Endothelial cell of umbilical vein (primary cell): ENCODE measurements around the gene NFKB1.

ENCODE experiments used
- CTCF ChIP-seq, 2 donors: IDR thresholded peaks; 1 replicate in 1 of 2; 2 replicates in 1 of 2; pipeline ENCODE4 v1.5.1; 2011; ENCODE audit warnings: low read length in 2 of 2, mild to moderate bottlenecking in 2 of 2, moderate library complexity in 2 of 2, control low read depth in 1 of 2, inconsistent platforms in 1 of 2, low read depth in 1 of 2; ENCODE audit not compliant: insufficient read depth in 1 of 2; ENCODE audit errors: extremely low read depth in 1 of 2
- MAX ChIP-seq: IDR thresholded peaks from 2 replicates; pipeline ENCODE4 v1.6.1; 2011; ENCODE audit not compliant: insufficient read depth, insufficient read length
- MYC ChIP-seq: IDR thresholded peaks from one replicate; pipeline ENCODE4 v1.6.1; 2011; ENCODE audit warnings: mild to moderate bottlenecking, low read depth, low read length
- POLR2A ChIP-seq: IDR thresholded peaks from 2 replicates; pipeline ENCODE4 v1.6.1; 2012; ENCODE audit warnings: low read depth, mild to moderate bottlenecking, control low read depth, low read length
- POLR2AphosphoS5 ChIP-seq: IDR thresholded peaks from 2 replicates; pipeline ENCODE4 v1.6.1; 2012; ENCODE audit warnings: low read depth, mild to moderate bottlenecking, control low read depth, low read length, moderate library complexity; ENCODE audit not compliant: insufficient read depth

GRCh38 chr4:102624505-102624904 lies 123.3 kb downstream of the NFKB1 start:
- TF ChIP-seq CTCF (IDR thresholded peaks at IDR 0.05; ENCODE audit: extremely low read depth in 1 of 2, insufficient read depth in 1 of 2, low read depth in 1 of 2, low read length in 2 of 2), result no peak
- TF ChIP-seq POLR2AphosphoS5, result no peak
- TF ChIP-seq MYC, result no peak
- no peak for TF ChIP-seq POLR2A
- no peak for TF ChIP-seq MAX
